Skeletal muscle tissue (tissue), 4 donors: ENCODE results near the gene OR4C3. TPM values are rescaled to one million over a fixed set of nuclear protein-coding genes. Genes with fewer than 3 reads are reported as not detected.

Experiments
- H3K27ac ChIP-seq: one replicate; pipeline ENCODE4 v1.7.0; 2013; ENCODE audit warnings: mild to moderate bottlenecking, low read depth, low read length, inconsistent platforms
- H3K27me3 ChIP-seq, 3 donors: one replicate each; pipeline ENCODE4 v1.7.0; 2013; ENCODE audit warnings: low read length in 3 of 3; ENCODE audit not compliant: control insufficient read depth in 3 of 3, insufficient read depth in 3 of 3
- H3K36me3 ChIP-seq, 3 donors: one replicate each; pipeline ENCODE4 v1.7.0; 2013; ENCODE audit warnings: low read length in 3 of 3; ENCODE audit not compliant: control insufficient read depth in 3 of 3, insufficient read depth in 3 of 3
- H3K4me1 ChIP-seq, 3 donors: one replicate each; pipeline ENCODE4 v1.7.0; 2013; ENCODE audit warnings: low read length in 3 of 3, mild to moderate bottlenecking in 3 of 3; ENCODE audit not compliant: control insufficient read depth in 3 of 3, insufficient read depth in 3 of 3
- H3K4me3 ChIP-seq, 3 donors: one replicate each; pipeline ENCODE4 v1.7.0; 2013; ENCODE audit warnings: low read length in 3 of 3
- H3K9ac ChIP-seq, 3 donors: one replicate each; pipeline ENCODE4 v1.7.0; 2013; ENCODE audit warnings: low read length in 3 of 3, mild to moderate bottlenecking in 3 of 3, moderate library complexity in 2 of 3, low read depth in 1 of 3
- H3K9me3 ChIP-seq, 3 donors: one replicate each; pipeline ENCODE4 v1.7.0; 2013; ENCODE audit warnings: low read length in 3 of 3; ENCODE audit not compliant: control insufficient read depth in 3 of 3
- total RNA-seq: library from RNA; depleted of rRNA; stranded (reverse); fragments of >200 nt; gene quantifications from one replicate; pipeline ENCODE4 v1.2.3, GENCODE V29; 2014
- donor health status: Osteomylitis.

OR4C3 gene
- total RNA-seq, 1 donor from 2014 or later, result not detected

- H3K4me3 ChIP-seq, result no peak within 1 kb of the TSS
- no peak within 1 kb of the TSS for H3K9ac ChIP-seq
- H3K27ac ChIP-seq, result no peak within 1 kb of the TSS
- no peaks in the 10 kb centered on the region for H3K36me3 ChIP-seq
- no peaks in the 10 kb centered on the region for H3K27me3 ChIP-seq
- H3K9me3 ChIP-seq, result no peaks in the 10 kb centered on the region
- H3K4me1 ChIP-seq, result no peaks in the 10 kb centered on the region
These were observed 41.6 kb downstream of the OR4C3 start, which contains the start of gene OR4C5 for GRCh38 chr11:48366365-48366764. OR4C5 (minus strand) TSS chr11:48366465; CDS start chr11:48366465, 0 bp downstream.

Other genes with a start within 250 kb of the OR4C3 start
- gene OR4B1, start 108.1 kb upstream of the OR4C3 start, total RNA-seq, result not detected
- gene OR4X2, start 79.8 kb upstream of the OR4C3 start, total RNA-seq, result not detected
- not detected for gene OR4X1, start 61.1 kb upstream of the OR4C3 start, total RNA-seq
- not detected for gene OR4S1, start 18.7 kb upstream of the OR4C3 start, total RNA-seq
- gene OR4C5, start 41.5 kb downstream of the OR4C3 start, total RNA-seq, result not detected
- not detected for gene OR4A47, start 163.9 kb downstream of the OR4C3 start, total RNA-seq